D721Med (cell line): ENCODE results near the gene NACC2.

Experiments
- DNase-seq: peaks from one replicate; pipeline ENCODE4 v3.0.0; 2011; ENCODE audit warnings: low spot score; ENCODE audit not compliant: insufficient read length
- FAIRE-seq: peaks from 2 replicates; lab custom pipeline; 2011; peaks lifted over from hg19 to GRCh38; lab: Jason Lieb, UNC
- TF ChIP-seq, protein P1 (sequence below): IDR thresholded peaks from 2 replicates; pipeline ENCODE4 v1.5.1; 2012; ENCODE audit warnings: mild to moderate bottlenecking, control low read depth; ENCODE audit not compliant: insufficient read depth; ENCODE audit errors: missing control alignments

Gene NACC2

DNA sequence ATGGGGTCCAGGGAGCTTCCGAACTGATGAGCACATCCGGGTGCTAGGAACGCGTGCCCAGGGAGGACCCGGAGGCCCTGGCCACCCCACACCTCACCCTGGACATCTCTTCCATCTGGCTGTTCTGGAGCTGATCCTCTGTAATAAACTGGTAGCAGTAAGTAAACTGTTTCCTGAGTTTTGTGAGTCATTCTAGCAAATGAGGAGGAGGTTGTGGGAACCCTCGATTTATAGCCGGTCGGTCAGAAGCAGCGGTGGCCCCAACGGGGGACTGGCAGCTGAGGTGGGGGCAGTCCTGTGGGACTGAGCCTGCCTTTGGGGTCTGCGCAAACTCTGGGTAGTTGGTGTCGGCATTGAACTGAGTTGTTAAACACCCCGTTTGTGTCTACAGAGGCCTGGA is 118.6 kb downstream of the NACC2 start:
- DNase-seq (no peak), FAIRE-seq (no peak)
- TF ChIP-seq, protein P1, sequence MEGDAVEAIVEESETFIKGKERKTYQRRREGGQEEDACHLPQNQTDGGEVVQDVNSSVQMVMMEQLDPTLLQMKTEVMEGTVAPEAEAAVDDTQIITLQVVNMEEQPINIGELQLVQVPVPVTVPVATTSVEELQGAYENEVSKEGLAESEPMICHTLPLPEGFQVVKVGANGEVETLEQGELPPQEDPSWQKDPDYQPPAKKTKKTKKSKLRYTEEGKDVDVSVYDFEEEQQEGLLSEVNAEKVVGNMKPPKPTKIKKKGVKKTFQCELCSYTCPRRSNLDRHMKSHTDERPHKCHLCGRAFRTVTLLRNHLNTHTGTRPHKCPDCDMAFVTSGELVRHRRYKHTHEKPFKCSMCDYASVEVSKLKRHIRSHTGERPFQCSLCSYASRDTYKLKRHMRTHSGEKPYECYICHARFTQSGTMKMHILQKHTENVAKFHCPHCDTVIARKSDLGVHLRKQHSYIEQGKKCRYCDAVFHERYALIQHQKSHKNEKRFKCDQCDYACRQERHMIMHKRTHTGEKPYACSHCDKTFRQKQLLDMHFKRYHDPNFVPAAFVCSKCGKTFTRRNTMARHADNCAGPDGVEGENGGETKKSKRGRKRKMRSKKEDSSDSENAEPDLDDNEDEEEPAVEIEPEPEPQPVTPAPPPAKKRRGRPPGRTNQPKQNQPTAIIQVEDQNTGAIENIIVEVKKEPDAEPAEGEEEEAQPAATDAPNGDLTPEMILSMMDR: no peak

DNA sequence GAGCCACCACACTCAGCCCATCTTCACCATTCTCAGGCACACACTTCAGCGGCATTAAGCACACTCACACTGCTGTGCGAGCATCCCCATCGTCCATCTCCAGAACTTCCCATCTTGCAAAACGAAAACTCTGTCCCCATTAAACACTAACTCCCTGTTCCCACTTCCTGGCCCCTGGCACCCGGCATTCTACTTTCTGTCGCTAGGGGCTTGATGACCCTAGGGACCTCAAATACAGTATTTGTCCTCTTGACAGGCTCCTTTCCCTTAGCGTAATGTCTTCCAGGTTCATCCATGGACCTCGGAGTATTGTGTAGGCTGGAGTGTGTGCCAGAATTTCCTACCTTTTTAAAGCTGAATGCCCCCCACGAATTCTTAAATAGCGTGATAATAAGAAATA is 119.3 kb downstream of the NACC2 start:
- DNase-seq (no peak), FAIRE-seq (no peak)
- TF ChIP-seq, protein P1: peak; percentile 1

DNA sequence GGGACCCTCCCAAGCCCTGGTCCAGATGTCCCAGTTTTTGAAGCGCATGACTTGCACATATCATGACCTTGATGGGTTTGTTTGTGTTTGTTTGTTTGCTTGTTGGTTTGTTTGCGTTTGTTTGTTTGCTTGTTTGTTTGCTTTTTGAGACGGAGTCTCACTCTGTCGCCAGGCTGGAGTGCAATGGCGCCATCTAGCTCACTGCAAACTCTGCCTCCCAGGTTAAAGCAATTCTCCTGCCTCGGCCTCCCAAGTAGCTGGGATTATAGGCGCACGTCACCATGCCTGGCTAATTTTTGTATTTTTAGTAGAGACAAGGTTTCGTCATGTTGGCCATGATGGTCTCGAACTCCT is 120.9 kb downstream of the NACC2 start:
- TF ChIP-seq, protein P1: peak; percentile 32
- no peak for DNase-seq

DNA sequence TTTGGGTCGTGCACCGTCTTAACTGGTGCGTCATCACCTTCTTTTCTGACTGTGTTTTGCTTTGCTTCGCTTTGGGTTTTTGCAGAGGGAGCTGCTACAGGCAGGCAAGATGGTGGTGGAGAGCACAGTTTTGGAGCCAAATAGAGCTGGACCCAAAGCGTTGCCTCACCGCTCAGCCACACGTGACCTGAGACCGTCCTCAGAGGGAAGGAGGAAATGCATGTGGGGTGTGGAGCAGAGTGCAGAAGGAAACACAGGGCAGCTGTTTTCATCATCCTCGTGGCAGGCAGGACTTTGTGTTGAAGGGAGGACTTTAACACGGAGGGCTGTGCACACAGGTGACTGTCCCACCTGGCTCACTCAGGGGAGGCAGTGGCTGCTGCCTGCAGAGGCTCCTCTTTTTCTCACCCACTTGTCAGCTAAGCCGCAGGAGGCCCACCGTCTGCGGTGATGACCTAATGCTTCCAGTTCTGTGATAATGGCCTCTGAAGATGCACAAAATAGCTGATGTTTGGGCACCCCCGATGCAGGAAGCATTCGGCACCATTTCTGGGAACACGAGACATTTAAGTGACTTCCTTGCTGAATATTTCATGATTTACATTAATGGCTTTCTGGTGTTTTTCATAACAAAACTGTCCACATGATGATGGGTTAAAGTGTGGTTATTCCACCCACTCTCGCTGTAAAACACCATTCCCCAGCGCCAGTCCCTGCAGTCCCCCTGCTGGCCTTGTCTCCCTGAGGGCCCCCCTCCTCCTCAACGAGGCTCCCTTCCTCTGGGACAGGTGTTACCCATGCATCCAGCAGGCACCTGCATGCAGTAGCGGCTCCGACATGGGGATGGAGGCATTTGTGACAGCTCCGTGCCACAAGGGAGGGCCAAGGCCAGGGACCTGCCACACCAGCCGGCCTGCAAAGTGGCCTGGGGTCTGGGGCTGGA is 121.5 kb downstream of the NACC2 start:
- no peak for FAIRE-seq
- TF ChIP-seq, protein P1: no peak

More for the DNA sequence above, 120.9 kb downstream of the NACC2 start:
- FAIRE-seq: no peak

DNA sequence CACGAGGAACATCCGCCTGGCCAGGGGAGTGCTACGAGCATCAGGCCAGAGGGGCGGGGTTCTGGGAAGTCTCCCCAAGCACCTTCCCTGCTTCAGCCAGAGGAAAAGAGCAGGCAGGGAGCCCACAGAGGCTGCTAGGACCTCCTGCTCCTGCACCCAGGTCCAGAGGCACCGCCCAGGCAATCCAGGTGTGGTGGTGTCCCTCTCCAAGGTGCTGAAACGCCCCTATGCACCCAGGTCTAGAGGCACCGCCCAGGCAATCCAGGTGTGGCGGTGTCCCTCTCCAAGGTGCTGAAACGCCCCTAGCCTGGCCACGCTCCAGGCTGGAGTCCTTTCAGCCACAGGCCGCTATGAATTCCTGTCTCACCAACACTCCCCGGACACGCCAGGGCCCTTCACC is 123.2 kb downstream of the NACC2 start:
- FAIRE-seq: no peak
- TF ChIP-seq, protein P1: no peak
- DNase-seq: no peak

More for the DNA sequence above, 121.5 kb downstream of the NACC2 start:
- DNase-seq: no peak

DNA sequence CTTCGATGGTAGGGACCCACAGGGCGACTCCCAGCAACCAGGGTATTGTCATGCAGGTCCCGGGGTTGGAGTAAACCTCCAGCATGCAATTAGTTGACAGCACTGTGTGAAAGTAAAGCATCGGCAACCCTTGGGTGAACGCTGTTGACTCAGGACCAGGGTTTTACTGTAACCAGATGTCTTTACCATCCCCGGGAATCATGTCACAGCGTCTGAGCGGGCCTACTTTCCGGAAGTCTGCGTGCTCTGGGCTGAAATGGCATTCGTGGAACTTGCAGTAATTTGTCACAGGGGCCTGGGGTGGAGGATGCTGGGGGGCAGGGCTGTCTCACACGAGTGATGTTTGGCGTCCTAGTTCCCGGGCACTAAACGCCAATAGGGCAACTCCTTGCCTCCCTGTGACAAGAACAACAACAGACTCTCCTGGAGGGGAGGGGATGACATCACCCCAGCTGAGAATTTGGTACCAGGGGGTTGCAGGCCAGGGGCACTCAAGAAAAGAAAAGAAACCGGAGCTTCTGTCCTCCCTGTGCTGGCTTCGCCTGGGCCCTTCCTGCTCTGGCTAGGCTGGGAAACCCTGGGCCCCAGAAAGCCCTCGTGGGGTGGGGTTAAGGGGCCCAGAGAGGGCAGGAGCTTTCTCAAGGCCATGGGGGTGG is 123.8 kb downstream of the NACC2 start:
- FAIRE-seq: no peak
- TF ChIP-seq, protein P1: no peak
- no peak for DNase-seq
